GM23248 (cell line): Measurements from ENCODE around the gene GRM6. TPM values are rescaled to one million over a fixed set of nuclear protein-coding genes. Genes with fewer than 3 reads are reported as not detected.
A peak's percentile ranks its signal among the peaks of the same experiment; 100 is the strongest.

Experiments used
- DNase-seq: peaks from one replicate; pipeline ENCODE4 v3.0.0-alpha.2; 2015
- H2AFZ ChIP-seq: fragments of 200-600 bp; sonication (generic); 2 replicates; pipeline ENCODE4 v1.6.1; 2016; ENCODE audit warnings: antibody characterized with exemption
- H3F3A ChIP-seq: fragments of 200-600 bp; sonication (generic); 2 replicates; pipeline ENCODE4 v1.6.1; 2016; ENCODE audit warnings: mild to moderate bottlenecking, antibody characterized with exemption, mixed run types; ENCODE audit not compliant: insufficient read depth
- H3K27ac ChIP-seq: fragments of 200-600 bp; sonication (generic); 2 replicates; pipeline ENCODE4 v1.5.1; 2016; ENCODE audit warnings: mild to moderate bottlenecking
- H3K27me3 ChIP-seq: fragments of 200-600 bp; sonication (generic); replicated peaks from 2 replicates; pipeline ENCODE4 v1.6.1; 2016; ENCODE audit warnings: mild to moderate bottlenecking; ENCODE audit not compliant: insufficient read depth
- H3K36me3 ChIP-seq: fragments of 200-600 bp; sonication (generic); 2 replicates; pipeline ENCODE4 v1.6.1; 2016; ENCODE audit warnings: low read depth, mild to moderate bottlenecking
- H3K4me1 ChIP-seq: fragments of 200-600 bp; sonication (generic); 2 replicates; pipeline ENCODE4 v1.6.1; 2016; ENCODE audit warnings: mild to moderate bottlenecking; ENCODE audit not compliant: insufficient read depth
- H3K4me2 ChIP-seq: fragments of 200-600 bp; sonication (generic); one replicate; pipeline ENCODE4 v1.6.1; 2016; ENCODE audit warnings: mild to moderate bottlenecking; ENCODE audit not compliant: unreplicated experiment
- H3K4me3 ChIP-seq: fragments of 200-600 bp; sonication (generic); 2 replicates; pipeline ENCODE4 v1.5.1; 2016; ENCODE audit warnings: mild to moderate bottlenecking
- H3K79me2 ChIP-seq: fragments of 200-600 bp; sonication (generic); 2 replicates; pipeline ENCODE4 v1.6.1; 2016; ENCODE audit warnings: mild to moderate bottlenecking; ENCODE audit not compliant: insufficient read depth
- H3K9ac ChIP-seq: fragments of 200-600 bp; sonication (generic); 2 replicates; pipeline ENCODE4 v1.6.1; 2016; ENCODE audit warnings: mild to moderate bottlenecking
- H3K9me2 ChIP-seq: fragments of 200-600 bp; sonication (generic); 2 replicates; pipeline ENCODE4 v1.6.1; 2016; ENCODE audit warnings: mixed run types, mild to moderate bottlenecking, moderate library complexity; ENCODE audit not compliant: insufficient read depth
- H3K9me3 ChIP-seq: fragments of 200-600 bp; sonication (generic); one replicate; pipeline ENCODE4 v1.6.1; 2017; ENCODE audit warnings: low read depth
- H4K20me1 ChIP-seq: fragments of 200-600 bp; sonication (generic); 2 replicates; pipeline ENCODE4 v1.6.0; 2016; ENCODE audit not compliant: insufficient read depth
- EZH2 ChIP-seq: fragments of 200-600 bp; sonication (generic); IDR thresholded peaks from 2 replicates; pipeline ENCODE4 v1.6.1; 2018; ENCODE audit warnings: antibody characterized with exemption, mild to moderate bottlenecking; ENCODE audit not compliant: insufficient read depth, poor library complexity, severe bottlenecking
- EZH2phosphoT487 ChIP-seq: fragments of 200-600 bp; sonication (generic); IDR thresholded peaks from 2 replicates; pipeline ENCODE4 v1.6.1; 2018; ENCODE audit warnings: antibody characterized with exemption, moderate library complexity, mild to moderate bottlenecking, low read depth; ENCODE audit not compliant: insufficient read depth
- WGBS, 2 experiments: methylation state at CpG; one replicate each; pipeline ENCODE4 v1.1.6; 2015 to 2017; ENCODE audit warnings: low lambda C conversion rate in 2 of 2, low coverage in 1 of 2; ENCODE audit errors: missing lambda C conversion rate in 2 of 2; 5-methylcytosine and 5-hydroxymethylcytosine counted together
- in situ Hi-C: fragments of 300-500 bp; cut with MboI; formaldehyde crosslinking; loops from 2 replicates; pipeline ENCODE4 v1.15.0; 2020
- polyA plus RNA-seq: library from polyadenylated mRNA; unstranded; fragments of >200 nt; fragmentation: Nextera tagmentation; extraction: Ambion mirVana; gene quantifications from 2 replicates; pipeline ENCODE4 v1.2.1, GENCODE V29; 2016
- total RNA-seq: library from RNA; depleted of rRNA; stranded (reverse); fragments of >200 nt; shearing (Covaris generic); gene quantifications from 2 replicates; pipeline ENCODE4 v1.2.3, GENCODE V29; 2014; rRNA removed

GRM6 gene
- not detected in 2 replicates for total RNA-seq
- 0.04 TPM in 1 of 2 replicates, not detected in the other for polyA plus RNA-seq

GRCh38 chr5:178994580-178995340 is at the start of gene GRM6:
Gene GRM6, minus strand, starts transcription at chr5:178995320. Its CDS starts 376 bp downstream, at chr5:178994944.
- Histone ChIP-seq H2AFZ (no peak within 1 kb of the TSS), H3K9ac (no peak within 1 kb of the TSS), H3K27me3 (no peaks in the 10 kb centered on the region), H3K9me3 (no peaks in the 10 kb centered on the region), H3K9me2 (no peaks in the 10 kb centered on the region), H3K4me3 (no peak within 1 kb of the TSS), H3K4me1 (no peaks in the 10 kb centered on the region), H3K79me2 (no peaks in the 10 kb centered on the region), H3K4me2 (no peak within 1 kb of the TSS), H3F3A (no peaks in the 10 kb centered on the region), H4K20me1 (no peaks in the 10 kb centered on the region), H3K36me3 (no peaks in the 10 kb centered on the region), H3K27ac (no peak within 1 kb of the TSS)
- TF ChIP-seq EZH2phosphoT487 (no peak), EZH2 (no peak)
- 6 to 8% methylated on average over 40 to 55 of the region's 97 CpGs for WGBS, 2 experiments
- in situ Hi-C loops: no loop called here
- DNase-seq: peak; percentile 7

GRCh38 chr5:179044765-179045164 is 49.6 kb upstream of the GRM6 start:
- no peak overlapping the region for H3K27ac ChIP-seq
- no peak overlapping the region for H2AFZ ChIP-seq
- H3K4me1 ChIP-seq: no peaks in the 10 kb centered on the region
- H3K27me3 ChIP-seq: no peaks in the 10 kb centered on the region
- H3K79me2 ChIP-seq: no peaks in the 10 kb centered on the region
- in situ Hi-C loops: no loop called here
- H3F3A ChIP-seq: no peaks in the 10 kb centered on the region
- no peaks in the 10 kb centered on the region for H3K9me3 ChIP-seq
- no peak overlapping the region for H3K9ac ChIP-seq
- H3K4me2 ChIP-seq: no peak overlapping the region
- H3K4me3 ChIP-seq: no peak overlapping the region
- H3K36me3 ChIP-seq: no peaks in the 10 kb centered on the region
- TF ChIP-seq EZH2 (no peak), EZH2phosphoT487 (no peak)
- no peak for DNase-seq
- H4K20me1 ChIP-seq: no peaks in the 10 kb centered on the region
- WGBS, 2 experiments: 32 to 33% methylated on average over 2 of the region's 2 CpGs
- no peaks in the 10 kb centered on the region for H3K9me2 ChIP-seq

GRCh38 chr5:179033004-179033580 is 38.0 kb upstream of the GRM6 start:
- 91 to 94% methylated on average over 7 of the region's 7 CpGs for WGBS, 2 experiments
- in situ Hi-C loops: no loop called here
- no peaks in the 10 kb centered on the region for H3K79me2 ChIP-seq

GRCh38 chr5:179023528-179024189 is 28.5 kb upstream of the GRM6 start, which contains the start of gene ZNF879:
Gene ZNF879, plus strand, starts transcription at chr5:179023804. Its CDS starts 1,201 bp downstream, at chr5:179025005.
- H2AFZ ChIP-seq: peak within 1 kb of the TSS; percentile 99
- peak within 1 kb of the TSS; percentile 82 for H3K9ac ChIP-seq
- in situ Hi-C loops: no loop called here
- H3K4me3 ChIP-seq: peak within 1 kb of the TSS; percentile 86
- no peaks in the 10 kb centered on the region for H3F3A ChIP-seq
- H3K27me3 ChIP-seq: no peaks in the 10 kb centered on the region
- peaks cover 4% of the 10 kb centered on the region; the same call in 1 of the 2 replicates for H3K36me3 ChIP-seq
- WGBS, 2 experiments: 0 to 1% methylated on average over 38 to 58 of the region's 72 CpGs
- H3K27ac ChIP-seq: peak within 1 kb of the TSS; percentile 58
- peak; percentile 98 for DNase-seq
- no peaks in the 10 kb centered on the region for H3K9me3 ChIP-seq
- peak within 1 kb of the TSS; percentile 85 for H3K4me2 ChIP-seq
- TF ChIP-seq EZH2phosphoT487 (no peak), EZH2 (no peak)
- no peaks in the 10 kb centered on the region for H3K9me2 ChIP-seq
- no peaks in the 10 kb centered on the region for H4K20me1 ChIP-seq
- H3K4me1 ChIP-seq: peaks cover 5% of the 10 kb centered on the region
- H3K79me2 ChIP-seq: no peaks in the 10 kb centered on the region

More at GRCh38 chr5:179033004-179033580, 38.0 kb upstream of the GRM6 start:
- no peaks in the 10 kb centered on the region for H4K20me1 ChIP-seq
- TF ChIP-seq EZH2phosphoT487 (no peak), EZH2 (no peak)
- no peaks in the 10 kb centered on the region for H3K9me2 ChIP-seq
- H3K9ac ChIP-seq: no peak overlapping the region
- H3F3A ChIP-seq: peaks cover 9% of the 10 kb centered on the region
- no peak overlapping the region for H3K4me3 ChIP-seq
- H3K4me2 ChIP-seq: no peak overlapping the region
- H3K4me1 ChIP-seq: no peaks in the 10 kb centered on the region
- no peaks in the 10 kb centered on the region for H3K27me3 ChIP-seq
- peak; percentile 1 for DNase-seq
- H3K36me3 ChIP-seq: peaks cover 48% of the 10 kb centered on the region
- H2AFZ ChIP-seq: no peak overlapping the region
- no peak overlapping the region for H3K27ac ChIP-seq
- peaks cover 29% of the 10 kb centered on the region for H3K9me3 ChIP-seq
